GM12891 (cell line): ENCODE measurements around the gene CDH24.

Source experiments
- PAX5 ChIP-seq: IDR thresholded peaks from 2 replicates; pipeline ENCODE4 v1.6.1; 2011; ENCODE audit warnings: low read length, moderate library complexity, mild to moderate bottlenecking; ENCODE audit not compliant: insufficient read depth, severe bottlenecking
- POLR2A ChIP-seq: IDR thresholded peaks from 2 replicates; pipeline ENCODE4 v1.6.1; 2011; ENCODE audit warnings: low read depth, low read length, control low read depth
- POLR2AphosphoS5 ChIP-seq: IDR thresholded peaks from 2 replicates; pipeline ENCODE4 v1.6.1; 2011; ENCODE audit warnings: low read depth, low read length, control low read depth
- SPI1 ChIP-seq: IDR thresholded peaks from 2 replicates; pipeline ENCODE4 v1.6.1; 2011; ENCODE audit warnings: low read depth, low read length, control low read depth
- TAF1 ChIP-seq: IDR thresholded peaks from 2 replicates; pipeline ENCODE4 v1.6.1; 2011; ENCODE audit warnings: low read depth, low read length, control low read depth

DNA sequence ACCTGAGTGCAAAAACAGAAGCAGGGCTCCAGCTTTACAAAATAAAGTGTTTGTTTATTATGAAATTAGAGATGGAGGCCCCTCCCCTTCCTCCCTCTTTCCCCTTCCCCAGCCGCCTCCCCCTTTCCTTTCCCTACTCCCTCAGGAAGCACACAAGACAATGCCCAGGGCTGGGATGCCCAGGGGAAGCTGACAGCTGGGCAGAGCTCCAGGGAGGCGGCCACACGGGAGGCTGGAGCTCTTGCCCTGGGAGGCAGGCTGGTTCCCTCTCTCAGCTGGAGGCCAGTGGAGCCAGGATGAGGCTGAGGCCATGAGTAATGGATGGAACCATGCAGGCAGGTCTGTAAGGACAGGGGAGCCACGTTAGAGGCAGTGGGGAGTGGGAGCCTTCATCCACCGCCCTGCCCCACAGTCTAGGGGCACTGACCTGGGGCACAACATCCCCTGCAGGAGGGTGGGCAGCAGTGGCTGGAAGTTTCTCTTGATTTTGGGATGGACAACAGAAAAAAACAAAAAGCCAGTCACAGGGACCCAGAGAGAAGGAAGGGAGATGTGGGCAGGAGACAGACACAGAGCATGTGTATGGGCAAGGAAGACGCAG is 10.2 kb downstream of the CDH24 start:
- TF ChIP-seq POLR2A: no peak
- no peak for TF ChIP-seq TAF1
- no peak for TF ChIP-seq POLR2AphosphoS5
- no peak for TF ChIP-seq PAX5
- no peak for TF ChIP-seq SPI1
